G401 (cell line): ENCODE measurements around the gene SLC39A13. TPM values are rescaled to one million over a fixed set of nuclear protein-coding genes. Genes with fewer than 3 reads are reported as not detected.

Source experiments
- DNase-seq: peaks from one replicate; pipeline ENCODE4 v3.0.0-alpha.2; 2015; ENCODE audit warnings: low spot score
- in situ Hi-C: cut with HindIII; loops from 2 replicates; pipeline ENCODE4 v1.10.0; 2016; ENCODE audit warnings: low sequenced_read_pairs, mixed read lengths
- total RNA-seq: library from RNA; depleted of rRNA; stranded (reverse); fragments of >200 nt; shearing (Covaris generic); gene quantifications from 2 replicates; pipeline ENCODE4 v1.2.3, GENCODE V29; 2014; rRNA removed

The SLC39A13 gene
- 22.9 and 43.0 TPM in 2 replicates for total RNA-seq

DNA sequence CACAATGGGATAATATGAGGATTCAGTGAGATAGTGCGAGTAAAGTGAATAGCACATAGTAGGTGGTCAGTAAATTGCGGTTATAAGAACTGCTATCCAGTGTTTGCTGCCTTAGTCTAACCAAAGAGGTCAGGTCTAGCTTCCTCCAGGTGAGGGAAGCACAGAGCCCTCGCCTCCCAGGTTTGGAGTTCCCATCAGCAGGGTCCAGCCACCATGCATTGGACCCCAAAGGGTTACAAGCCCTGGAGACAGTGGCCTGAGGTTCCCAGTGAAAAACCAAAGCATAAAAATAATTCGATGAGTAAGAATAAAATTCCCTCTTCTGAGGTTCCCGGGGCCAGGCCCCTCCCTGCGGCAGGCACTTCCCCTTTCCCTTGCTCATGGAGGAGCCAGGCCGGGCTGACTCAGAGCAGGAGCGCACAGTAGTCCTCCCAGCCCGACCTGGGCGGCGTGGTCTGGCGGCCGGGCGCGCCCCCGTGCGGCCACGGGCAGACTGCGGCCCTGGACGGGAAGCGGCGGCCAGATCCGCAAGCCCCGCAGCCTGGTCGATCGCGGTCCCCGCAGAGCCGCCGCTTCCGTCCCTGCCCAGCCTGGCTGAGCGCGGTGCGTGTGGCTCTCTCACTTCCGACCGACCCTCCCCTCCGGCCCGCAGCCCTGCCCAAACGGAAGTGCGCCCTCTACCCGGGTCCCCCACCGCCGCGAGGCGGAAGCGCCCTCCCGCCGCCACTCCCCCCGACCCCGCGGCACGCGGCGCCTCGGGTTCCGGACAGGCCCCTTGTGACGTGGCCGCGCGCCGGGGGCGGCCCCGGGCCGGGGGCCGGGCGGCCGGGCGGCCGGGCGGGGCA is at the start of gene SLC39A13:
TSS of gene SLC39A13 (plus strand) at position 845 of the 845 bp plus-strand sequence. CDS start 1,505 bp downstream, outside the sequence.
- in situ Hi-C loops = no loop called here
- peak; percentile 92 for DNase-seq

DNA sequence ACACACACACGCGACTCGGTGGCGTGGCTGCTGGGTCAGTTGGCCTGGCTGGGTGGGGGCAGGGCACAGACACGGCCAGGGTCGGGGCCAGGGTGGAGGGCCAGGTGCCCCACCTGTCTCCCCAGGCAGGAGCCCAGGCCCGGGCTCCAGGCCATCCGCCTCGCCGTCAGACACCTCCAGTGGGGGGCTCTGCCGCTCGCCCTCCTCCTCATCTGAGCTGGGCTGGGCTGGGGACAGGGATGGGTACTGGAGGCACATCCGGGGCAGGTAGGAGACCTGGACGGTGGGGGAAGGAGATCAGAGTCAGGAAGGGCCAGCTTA is 49.7 kb upstream of the SLC39A13 start:
- no peak for DNase-seq
- in situ Hi-C loops = no loop called here

DNA sequence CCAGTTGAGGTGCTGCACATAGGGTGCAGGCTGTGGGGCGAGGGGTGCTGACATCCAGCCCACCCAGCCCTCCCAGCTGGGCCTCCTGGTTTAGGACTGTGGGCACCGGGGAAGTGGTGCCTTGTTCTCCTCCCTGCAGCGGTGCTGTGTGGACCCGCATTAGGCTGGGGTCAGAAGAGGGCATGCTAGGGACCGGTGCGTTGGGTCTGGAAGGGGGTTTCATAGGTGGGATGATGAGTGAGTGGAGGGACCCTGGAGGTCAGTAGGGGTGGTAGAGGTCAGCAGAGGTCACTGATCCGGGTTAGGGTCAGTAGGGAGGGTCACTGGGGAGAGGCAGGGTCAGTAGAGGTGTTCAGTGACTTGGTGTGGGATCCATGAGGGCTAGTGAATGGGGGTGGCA is 49.2 kb upstream of the SLC39A13 start:
- no peak for DNase-seq
- in situ Hi-C loops = no loop called here

DNA sequence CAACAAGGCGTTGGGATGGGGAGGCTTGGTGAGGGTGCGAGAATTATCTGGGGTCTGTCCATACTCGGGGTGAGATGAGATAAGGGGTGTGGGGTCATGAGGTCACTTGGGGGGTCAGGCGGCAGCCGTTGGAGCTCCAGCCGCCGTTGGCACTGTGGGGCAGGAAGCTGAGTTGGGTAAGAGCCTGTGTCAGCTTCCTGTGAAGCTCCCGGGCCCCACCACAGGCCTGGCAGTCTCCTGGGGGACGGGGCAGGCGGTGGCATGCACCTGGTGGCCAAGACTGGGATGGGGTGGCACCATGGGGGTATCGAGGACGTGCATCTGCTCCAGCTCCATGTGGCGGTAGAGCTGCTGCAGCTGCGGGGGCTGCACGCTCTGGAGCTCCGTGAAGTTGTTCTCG is 48.8 kb upstream of the SLC39A13 start:
- in situ Hi-C loops = no loop called here

DNA sequence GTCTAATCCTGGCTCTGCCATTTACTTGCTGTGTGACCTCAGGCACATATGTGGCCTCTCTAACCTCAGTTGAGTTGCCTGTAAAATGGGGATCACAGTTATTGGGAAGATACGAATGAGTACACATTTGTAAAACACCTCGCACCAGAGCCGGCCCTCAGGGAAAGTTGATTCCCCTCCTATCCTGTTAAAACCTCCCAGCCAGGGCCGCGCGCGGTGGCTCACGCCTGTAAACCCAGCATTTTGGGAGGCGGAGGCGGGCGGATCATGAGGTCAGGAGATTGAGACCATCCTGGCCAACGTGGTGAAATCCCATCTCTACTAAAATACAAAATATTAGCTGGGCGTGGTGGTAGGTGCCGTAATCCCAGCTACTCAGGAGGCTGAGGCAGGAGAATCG is 48.0 kb upstream of the SLC39A13 start:
- in situ Hi-C loops = no loop called here
- DNase-seq = no peak

More for the DNA sequence above, 48.8 kb upstream of the SLC39A13 start:
- no peak for DNase-seq

DNA sequence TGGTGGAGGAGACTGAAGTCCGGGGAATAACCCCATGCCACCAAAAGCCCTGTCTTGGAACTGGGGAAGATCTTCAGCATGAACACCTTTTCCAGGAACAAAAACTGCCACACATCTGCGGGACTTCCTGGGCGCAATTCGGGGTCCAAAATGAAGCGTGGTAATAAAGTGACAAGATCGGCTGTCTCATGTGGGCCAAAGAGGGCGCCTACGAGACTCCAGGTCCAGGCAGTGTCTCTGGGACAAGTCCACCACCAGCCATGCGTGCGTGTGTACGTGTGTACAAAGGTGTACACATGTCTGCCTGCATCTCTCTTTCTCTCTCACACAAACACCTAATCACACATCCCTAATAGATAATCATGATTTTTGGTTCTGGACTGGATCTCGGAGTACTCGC is 47.0 kb upstream of the SLC39A13 start:
- no peak for DNase-seq
- in situ Hi-C loops = no loop called here

DNA sequence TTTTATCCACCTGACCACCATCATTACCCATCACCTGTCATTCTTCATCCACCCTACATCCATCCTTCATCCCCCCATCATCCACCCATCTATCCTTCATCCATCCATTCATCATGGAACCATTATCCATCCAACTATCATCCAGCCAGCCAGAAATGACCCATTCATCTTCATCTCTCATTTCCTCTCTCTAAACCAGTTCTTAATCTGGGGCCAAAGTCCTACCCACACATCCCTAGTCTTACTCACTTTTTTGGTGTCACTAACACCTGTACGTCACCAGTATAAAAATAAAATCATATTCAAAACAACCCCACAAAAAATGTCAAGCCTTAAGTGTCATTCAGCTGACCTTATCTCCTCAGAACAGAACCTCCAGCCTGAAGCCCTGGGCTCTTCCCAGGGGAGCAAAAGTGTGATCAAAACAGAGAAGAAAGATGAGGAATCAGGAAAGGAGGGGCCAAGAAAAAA is 42.3 kb upstream of the SLC39A13 start:
- DNase-seq = no peak
- in situ Hi-C loops = no loop called here

DNA sequence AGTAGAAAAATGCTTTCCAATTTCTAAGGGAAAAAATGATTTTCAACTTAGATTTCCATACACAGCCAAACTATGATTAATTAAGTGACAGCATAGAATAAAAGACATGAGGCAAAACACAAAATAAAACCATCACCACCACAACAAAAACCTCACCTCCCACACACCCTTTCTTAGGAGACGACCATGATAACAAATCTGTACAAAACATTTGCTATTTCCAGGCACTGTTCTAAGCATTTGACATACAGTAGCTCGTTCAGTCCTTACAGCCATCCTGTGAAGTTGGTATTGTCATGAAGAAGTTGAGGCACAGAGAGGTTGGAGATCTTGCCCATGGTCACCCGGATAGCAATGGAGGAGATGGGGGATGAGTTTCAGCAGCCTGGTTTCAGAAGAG is 38.7 kb upstream of the SLC39A13 start:
- in situ Hi-C loops = no loop called here
- DNase-seq = no peak

DNA sequence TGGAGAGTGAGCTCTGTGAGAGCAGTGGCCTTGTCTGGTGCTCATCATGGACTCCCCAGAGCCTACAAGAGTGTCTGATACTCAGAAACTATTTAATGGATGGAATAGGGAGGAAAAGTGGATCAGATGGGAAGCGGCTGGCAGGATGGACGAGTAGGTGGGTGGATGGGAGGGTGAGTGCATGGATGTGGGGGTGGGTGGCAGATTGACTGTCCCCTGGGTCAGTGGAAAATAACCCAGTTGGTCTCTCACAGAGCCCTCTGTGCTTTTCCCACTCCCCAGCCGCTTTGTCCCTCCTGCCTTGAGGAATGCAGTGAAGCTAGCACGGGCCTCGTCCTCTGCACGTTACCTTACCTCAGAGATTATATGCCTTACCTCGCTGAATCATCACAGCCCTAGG is 36.0 kb upstream of the SLC39A13 start:
- in situ Hi-C loops = no loop called here
- no peak for DNase-seq

DNA sequence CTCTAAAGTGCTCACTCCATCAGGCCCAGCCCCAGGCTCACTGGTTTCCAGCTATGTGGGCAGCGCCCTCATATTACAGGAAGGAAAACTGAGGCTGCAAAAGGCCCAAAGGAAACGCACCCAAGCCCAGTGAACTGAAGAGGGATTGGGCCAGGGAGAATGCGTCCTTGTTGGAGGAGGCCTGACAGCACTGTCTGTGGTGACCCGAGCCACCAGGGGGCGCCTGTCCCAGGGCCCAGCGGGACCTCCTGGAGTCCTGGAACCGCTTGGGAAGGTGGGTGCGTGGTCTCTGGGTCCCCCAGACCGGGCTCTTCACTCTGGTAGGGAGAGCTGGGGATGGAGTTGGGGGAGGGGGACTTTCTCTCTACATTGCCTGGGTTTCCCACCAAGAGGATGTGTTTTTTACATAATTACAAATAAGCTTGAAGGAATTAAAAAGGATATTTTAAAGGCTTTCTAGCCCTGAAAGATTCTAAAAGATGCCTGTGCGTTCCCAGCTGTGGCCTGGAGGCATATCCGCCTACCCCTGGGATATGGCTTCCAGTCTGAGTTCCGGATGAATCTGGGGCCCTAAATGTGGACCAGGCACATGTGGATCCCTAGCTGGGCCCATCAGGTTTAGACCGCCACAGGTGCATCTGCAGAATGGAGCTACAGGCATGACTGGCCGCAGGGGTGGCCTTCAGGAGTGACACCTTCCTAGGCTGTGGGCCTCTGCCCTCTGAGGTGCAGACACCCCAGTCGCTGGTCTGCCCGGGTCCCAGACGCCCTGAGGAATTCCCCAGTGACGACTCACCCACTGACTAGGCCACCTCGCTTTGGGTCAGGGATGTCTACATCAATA is 34.3 kb upstream of the SLC39A13 start:
- peak; percentile 78 for DNase-seq
- in situ Hi-C loops = no loop called here

DNA sequence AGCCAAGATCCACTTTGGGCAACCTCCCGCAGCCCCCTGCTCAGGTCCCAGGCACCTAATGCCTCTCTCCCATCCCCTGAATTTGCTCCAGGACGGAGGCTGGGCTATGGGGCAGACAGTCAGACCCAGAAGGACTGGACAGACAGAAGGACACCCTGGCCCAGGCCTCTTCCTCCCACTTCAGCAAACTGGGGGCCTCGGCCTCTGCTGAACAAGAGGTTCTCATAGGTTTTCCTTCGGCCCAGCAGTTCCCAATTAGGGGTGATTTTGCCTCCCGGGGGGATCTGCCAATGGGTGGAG is 33.7 kb upstream of the SLC39A13 start:
- in situ Hi-C loops = no loop called here
- no peak for DNase-seq

DNA sequence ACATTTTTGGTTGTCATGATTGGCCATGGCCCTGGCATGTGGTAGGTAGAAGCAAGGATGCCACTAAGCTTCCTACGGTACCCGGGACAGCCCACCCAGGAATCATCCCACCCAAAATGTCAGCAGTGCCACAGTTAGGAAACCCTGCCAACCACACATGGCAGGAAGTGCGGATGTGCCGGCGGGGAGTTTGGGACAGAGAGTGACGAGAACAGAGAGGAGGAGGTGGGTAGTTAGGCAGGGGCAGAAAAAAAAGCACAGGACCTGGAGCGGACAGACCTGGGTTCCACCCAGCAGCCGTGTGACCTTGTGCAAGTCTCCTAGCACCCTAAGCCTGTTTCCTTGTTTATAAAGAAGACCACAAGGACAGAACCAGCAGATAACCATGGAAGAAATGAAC is 33.4 kb upstream of the SLC39A13 start:
- no peak for DNase-seq
- in situ Hi-C loops = no loop called here

DNA sequence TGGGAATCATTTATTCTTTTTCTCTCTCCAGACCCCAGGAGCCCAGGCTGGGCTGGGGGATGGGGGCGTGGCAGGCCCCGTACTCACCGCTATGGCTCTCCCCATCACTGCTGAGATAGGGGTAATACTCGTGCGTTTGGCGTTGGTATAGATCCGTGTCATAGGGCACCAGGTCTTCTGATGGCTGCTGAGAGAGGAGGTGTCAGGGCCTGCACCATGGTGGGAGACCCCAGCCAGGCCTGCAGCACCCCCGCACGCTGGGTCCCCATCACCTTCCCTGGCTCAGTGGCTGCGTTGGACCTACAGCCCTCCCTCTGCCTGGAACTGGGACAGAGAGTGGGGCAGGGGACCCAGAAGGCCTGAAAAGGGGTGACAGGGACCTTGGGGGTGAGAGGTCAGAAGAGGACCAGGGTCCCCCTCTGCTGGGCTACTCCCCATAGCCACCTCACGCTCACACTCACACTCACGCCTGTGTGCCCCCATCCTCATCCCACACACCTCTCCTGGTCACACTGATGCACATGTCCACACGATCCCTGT is 32.8 kb upstream of the SLC39A13 start:
- in situ Hi-C loops = no loop called here
- no peak for DNase-seq

DNA sequence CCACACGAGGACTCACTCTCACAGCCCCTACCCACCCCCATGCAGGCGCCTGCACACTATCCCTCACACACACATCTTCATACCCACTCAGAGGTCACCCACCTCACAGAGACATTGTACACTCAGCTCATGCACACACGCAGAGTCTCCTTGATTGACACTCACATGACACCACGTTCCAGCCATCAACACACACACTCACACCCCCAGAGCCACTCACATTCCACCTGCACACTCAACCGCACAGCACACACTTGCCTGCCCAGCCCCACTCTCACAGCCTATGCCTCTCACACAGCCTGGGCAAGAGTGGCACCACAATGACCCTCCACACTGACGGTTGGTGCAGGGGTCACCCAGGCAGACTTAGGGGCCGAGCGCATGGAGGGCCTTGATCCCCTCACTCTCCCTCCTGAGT is 32.3 kb upstream of the SLC39A13 start:
- in situ Hi-C loops = no loop called here

DNA sequence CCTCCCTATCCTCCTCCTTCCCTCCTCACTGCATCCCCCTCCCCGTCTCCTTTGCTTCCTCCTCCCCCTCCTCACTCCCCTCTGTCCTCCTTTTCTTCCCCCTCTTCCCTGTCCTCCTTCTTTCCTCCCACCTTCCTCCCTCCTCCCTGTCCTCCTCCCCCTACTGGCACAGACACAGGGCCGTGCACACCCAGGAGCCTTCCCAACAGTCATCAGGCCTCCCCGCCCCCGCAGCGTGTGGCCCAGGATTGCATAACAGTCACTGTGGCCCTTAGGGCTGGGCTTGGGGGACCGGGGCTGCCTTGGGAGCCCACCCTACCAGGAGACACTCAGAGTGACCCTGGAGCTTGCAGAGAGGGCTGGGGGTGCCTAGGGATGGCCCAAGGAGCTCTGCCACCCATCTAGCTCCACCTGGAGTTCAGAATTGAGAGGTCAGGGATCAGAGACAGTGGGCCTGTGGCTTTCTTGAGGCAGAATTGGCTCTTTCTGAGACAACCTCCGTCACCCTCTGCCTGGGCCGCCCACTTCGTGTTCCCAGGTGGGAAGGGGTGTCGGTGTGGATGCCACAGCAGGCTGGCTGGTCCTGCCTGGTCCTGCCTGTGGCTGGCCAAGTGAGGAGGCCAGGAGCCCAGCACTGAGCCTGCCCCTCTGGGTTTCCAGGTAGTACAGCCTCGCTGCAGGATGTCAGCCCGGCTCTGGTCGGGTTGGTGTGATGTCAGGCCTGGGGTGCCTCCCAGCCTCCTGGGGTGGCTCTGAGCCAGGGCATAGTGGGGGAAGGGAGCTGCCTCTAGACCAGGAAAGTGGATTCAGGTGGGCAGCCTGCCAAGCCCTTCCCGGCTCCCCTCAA is 31.6 kb upstream of the SLC39A13 start:
- in situ Hi-C loops = no loop called here
- no peak for DNase-seq

More for the DNA sequence above, 32.3 kb upstream of the SLC39A13 start:
- no peak for DNase-seq

DNA sequence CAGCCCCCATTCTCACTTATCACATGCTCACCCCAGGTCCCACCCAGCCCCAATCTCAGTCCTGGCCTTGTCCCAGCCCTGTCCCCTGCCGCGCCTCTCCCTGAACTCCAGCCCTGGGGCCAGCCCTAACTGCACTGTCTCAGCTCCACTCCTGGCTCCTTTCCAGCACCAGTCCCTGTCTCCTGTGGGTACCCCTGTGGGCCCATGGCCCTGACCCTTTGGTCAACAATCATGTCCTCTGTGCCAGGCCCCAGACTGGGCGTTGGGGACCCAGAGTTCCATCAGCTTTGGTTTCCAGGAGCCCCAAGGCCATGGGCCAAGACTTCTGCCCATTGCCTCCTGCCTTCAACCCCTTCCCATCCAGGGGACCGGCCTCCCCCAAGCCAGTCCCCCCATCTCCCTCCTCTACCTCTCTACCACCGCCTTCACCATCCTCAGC is 30.8 kb upstream of the SLC39A13 start:
- DNase-seq = no peak
- in situ Hi-C loops = no loop called here

DNA sequence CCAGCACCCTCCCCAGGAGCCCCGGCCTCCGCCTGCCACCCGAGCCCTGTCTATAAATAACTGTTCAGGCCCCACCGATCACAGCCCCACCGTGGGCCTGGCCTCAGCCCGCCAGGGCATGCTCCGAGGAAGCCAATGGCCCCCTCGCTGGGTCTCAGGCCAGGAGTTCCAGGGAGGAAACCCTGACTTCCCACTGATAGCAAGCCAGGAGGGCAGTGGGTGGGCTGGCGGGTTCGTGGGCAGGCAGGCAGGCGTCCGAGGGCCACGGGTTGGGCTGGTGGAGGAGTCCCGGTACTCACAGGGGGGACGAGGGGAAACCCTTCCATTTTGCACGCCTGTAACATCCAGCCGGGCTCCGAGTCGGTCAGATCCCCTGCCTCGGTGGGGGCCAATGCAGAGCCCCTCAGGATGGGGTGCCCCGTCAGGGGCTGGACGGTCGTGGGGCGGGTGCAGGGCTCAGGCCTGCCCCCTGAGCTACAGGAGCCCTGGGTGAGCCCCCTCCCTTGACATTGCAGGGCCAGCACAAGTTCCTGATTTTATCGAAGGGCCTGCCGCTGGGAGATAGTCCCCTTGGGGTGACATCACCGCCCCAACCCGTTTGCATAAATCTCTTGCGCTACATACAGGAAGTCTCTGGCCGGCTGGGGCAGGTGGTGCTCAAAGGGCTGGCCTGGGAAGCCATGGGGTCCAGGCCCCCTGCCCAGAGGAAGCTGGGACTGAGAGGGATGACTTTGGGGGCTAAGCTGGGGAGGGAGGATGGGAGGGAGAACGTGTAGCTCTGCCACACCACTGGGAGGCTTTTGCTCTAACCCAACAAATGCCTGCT is 30.2 kb upstream of the SLC39A13 start, which contains the start of gene SPI1:
TSS of gene SPI1 (minus strand) at position 538 of the 826 bp plus-strand sequence. CDS start at position 344, 194 bp downstream.
- in situ Hi-C loops = no loop called here
- DNase-seq = no peak

DNA sequence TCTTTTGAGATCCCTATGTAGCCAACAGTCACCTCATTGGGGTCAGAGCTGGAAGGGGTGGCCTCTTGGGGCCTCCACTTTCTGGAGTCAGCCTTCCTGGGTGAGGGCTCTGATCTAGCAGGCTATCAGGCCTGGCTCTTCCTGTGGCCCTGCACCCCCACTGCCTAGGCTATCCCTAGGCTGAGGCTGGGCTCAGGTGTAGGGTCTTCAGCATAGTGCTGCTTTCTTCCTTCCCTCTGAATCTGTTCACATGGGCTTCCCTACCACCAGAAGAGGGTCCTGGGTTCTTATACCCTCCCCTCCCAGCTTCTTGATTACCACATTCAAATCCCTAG is 29.6 kb upstream of the SLC39A13 start:
- no peak for DNase-seq
- in situ Hi-C loops = no loop called here
